HepG2 (cell line): ENCODE measurements around the gene UVSSA. TPM values are rescaled to one million over a fixed set of nuclear protein-coding genes. Genes with fewer than 3 reads are reported as not detected.
A peak's percentile ranks its signal among the peaks of the same experiment; 100 is the strongest.

Experiments used
- CBX1 ChIP-seq: IDR thresholded peaks from one replicate; pipeline ENCODE4 v1.6.1; 2016; ENCODE audit warnings: antibody characterized with exemption, low read depth
- EHMT2 ChIP-seq: fragments of 200-600 bp; sonication (generic); IDR thresholded peaks from 2 replicates; pipeline ENCODE4 v1.7.0; 2017; ENCODE audit warnings: antibody characterized with exemption, low read depth, low read length, borderline replicate concordance
- JUN ChIP-seq: sonication (generic); formaldehyde crosslinking; IDR thresholded peaks from 2 replicates; pipeline ENCODE4 v1.4.0; 2020; ENCODE audit warnings: mild to moderate bottlenecking, missing genetic modification reagents
- KDM6A ChIP-seq: IDR thresholded peaks from 2 replicates; pipeline ENCODE4 v1.6.1; 2016; ENCODE audit warnings: low read depth
- NCOA5 ChIP-seq: sonication (generic); formaldehyde crosslinking; IDR thresholded peaks from 2 replicates; pipeline ENCODE4 v1.4.0; 2020; ENCODE audit warnings: missing genetic modification reagents
- NONO ChIP-seq, 2 experiments: fragments of 450-650 bp in 1 of 2; sonication (generic) in 1 of 2; formaldehyde crosslinking in 1 of 2; IDR thresholded peaks in 1 of 2; conservative IDR thresholded peaks in 1 of 2; 2 replicates each; pipeline versions ENCODE4 v1.6.1 to v1.8.0; 2017 to 2022; ENCODE audit warnings: mild to moderate bottlenecking in 1 of 2, missing genetic modification reagents in 1 of 2, moderate library complexity in 1 of 2
- PCBP1 ChIP-seq: fragments of 200-400 bp; formaldehyde crosslinking; IDR thresholded peaks from 2 replicates; pipeline ENCODE4 v1.6.1; 2017; ENCODE audit warnings: mild to moderate bottlenecking, low read depth, low read length, borderline replicate concordance
- RAD51 ChIP-seq: fragments of 450-650 bp; IDR thresholded peaks from 2 replicates; pipeline ENCODE4 v1.6.1; 2016; ENCODE audit warnings: borderline replicate concordance
- RNF2 ChIP-seq: fragments of 450-650 bp; conservative IDR thresholded peaks from 2 replicates; pipeline ENCODE4 v1.6.1; 2016; ENCODE audit warnings: low read depth
- TBL1XR1 ChIP-seq: fragments of 150-350 bp; IDR thresholded peaks from 2 replicates; pipeline ENCODE4 v1.6.1; 2014; ENCODE audit warnings: borderline replicate concordance, low read length; ENCODE audit not compliant: partially characterized antibody
- ZC3H13 ChIP-seq: sonication (generic); formaldehyde crosslinking; IDR thresholded peaks from 2 replicates; pipeline ENCODE4 v1.8.1; 2023; ENCODE audit warnings: mild to moderate bottlenecking, missing genetic modification reagents, moderate library complexity
- ZFP36 ChIP-seq: fragments of 150-350 bp; IDR thresholded peaks from 2 replicates; pipeline ENCODE4 v1.6.1; 2018; ENCODE audit warnings: borderline replicate concordance, low read length, low read depth; ENCODE audit not compliant: partially characterized antibody
- ZMYM3 ChIP-seq: sonication (generic); formaldehyde crosslinking; IDR thresholded peaks from 2 replicates; pipeline ENCODE4 v1.5.1; 2020; ENCODE audit warnings: mild to moderate bottlenecking, missing genetic modification reagents
- ZNF563 ChIP-seq: sonication (generic); formaldehyde crosslinking; IDR thresholded peaks from 2 replicates; pipeline ENCODE4 v1.8.0; 2022; ENCODE audit warnings: mild to moderate bottlenecking, moderate library complexity, missing genetic modification reagents
- ZNF607 ChIP-seq: sonication (generic); formaldehyde crosslinking; IDR thresholded peaks from 2 replicates; pipeline ENCODE4 v1.5.1; 2020; ENCODE audit warnings: missing genetic modification reagents, mild to moderate bottlenecking, borderline replicate concordance
- ZNF644 ChIP-seq: IDR thresholded peaks from 2 replicates; pipeline ENCODE4 v1.6.1; 2016; ENCODE audit warnings: low read depth
- ZSCAN9 ChIP-seq: IDR thresholded peaks from 2 replicates; pipeline ENCODE4 v1.6.1; 2016; ENCODE audit warnings: borderline replicate concordance
- polyA plus RNA-seq, 8 experiments: library from polyadenylated mRNA; depleted of rRNA in 3 of 8; stranded (reverse) in 7 of 8; unstranded in 1 of 8; fragments of >200 nt; fragmentation: Illumina TruSeq in 4 of 8; extraction: Trizol in 4 of 8; gene quantifications; 2 replicates each; pipeline versions ENCODE4 v1.2.1 to v1.2.3, GENCODE V29; 2011 to 2016; ENCODE audit warnings: low read depth in 4 of 8, missing spikeins in 1 of 8, mixed read lengths in 1 of 8; ENCODE audit not compliant: insufficient read depth in 1 of 8
- total RNA-seq, 5 experiments: library from RNA; depleted of rRNA; stranded (reverse); fragments of >200 nt; fragmentation: Illumina TruSeq; extraction: Trizol; gene quantifications; 2 replicates each; pipeline ENCODE4 v1.2.3, GENCODE V29; 2016; ENCODE audit warnings: low read depth in 1 of 5
- TF ChIP-seq, protein P1 (sequence below), 2 experiments: fragments of 450-650 bp in 1 of 2; sonication (generic) in 1 of 2; formaldehyde crosslinking; IDR thresholded peaks; 2 replicates each; pipeline versions ENCODE4 v1.5.0 to v1.8.0; 2020 to 2022; ENCODE audit warnings: mild to moderate bottlenecking in 1 of 2, missing genetic modification reagents in 1 of 2
- TF ChIP-seq, protein P2 (sequence below): sonication (generic); formaldehyde crosslinking; IDR thresholded peaks from 2 replicates; pipeline ENCODE4 v1.5.0; 2020; ENCODE audit warnings: missing genetic modification reagents
- TF ChIP-seq, protein P3 (sequence below): sonication (generic); formaldehyde crosslinking; IDR thresholded peaks from 2 replicates; pipeline ENCODE4 v1.5.0; 2020; ENCODE audit warnings: missing genetic modification reagents
- TF ChIP-seq, protein P4 (sequence below): IDR thresholded peaks from 2 replicates; pipeline ENCODE4 v1.6.1; 2012; ENCODE audit warnings: inconsistent platforms
- TF ChIP-seq, protein P5 (sequence below): sonication (generic); formaldehyde crosslinking; IDR thresholded peaks from 2 replicates; pipeline ENCODE4 v1.8.1; 2023; ENCODE audit warnings: mild to moderate bottlenecking, missing genetic modification reagents

The UVSSA gene
- total and polyA plus RNA-seq, 2 of the 13 experiments (the other 11 are each of a cell fraction or from before 2014, with no cell fraction given), result 4.6 to 8.4 TPM

DNA sequence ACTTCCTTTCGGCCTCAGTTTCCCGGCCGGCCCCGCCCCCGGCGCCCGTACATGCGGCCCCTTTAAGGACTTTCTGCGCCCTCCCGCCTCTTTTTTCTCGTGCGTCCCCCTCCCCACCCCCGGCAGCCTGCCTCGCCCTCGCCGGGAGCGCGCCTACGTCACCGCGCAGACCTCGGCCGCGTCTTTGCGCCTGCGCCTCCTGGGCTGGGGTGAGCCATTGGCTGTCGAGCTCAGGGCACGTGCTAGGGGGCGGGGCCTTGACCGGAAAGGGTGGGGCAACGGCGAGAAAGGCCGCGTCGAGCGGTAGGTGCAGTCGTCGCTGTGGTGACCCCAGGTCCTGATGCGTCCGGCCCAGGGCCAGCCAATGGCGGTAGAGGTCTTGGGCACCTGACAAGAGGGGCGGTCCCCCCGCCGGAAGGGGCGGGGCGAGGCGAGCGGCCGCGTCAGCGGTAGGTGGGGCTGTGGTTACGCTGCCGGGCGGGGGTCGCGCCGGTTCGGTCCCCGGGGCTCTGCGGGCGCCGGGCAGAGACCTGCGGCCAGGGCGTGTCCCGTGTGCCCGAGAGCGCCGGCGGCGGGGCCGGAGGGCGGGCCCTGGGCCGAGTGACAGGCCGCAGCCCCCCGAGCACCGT is at the start of gene UVSSA (continued):
- TF ChIP-seq, protein P1, sequence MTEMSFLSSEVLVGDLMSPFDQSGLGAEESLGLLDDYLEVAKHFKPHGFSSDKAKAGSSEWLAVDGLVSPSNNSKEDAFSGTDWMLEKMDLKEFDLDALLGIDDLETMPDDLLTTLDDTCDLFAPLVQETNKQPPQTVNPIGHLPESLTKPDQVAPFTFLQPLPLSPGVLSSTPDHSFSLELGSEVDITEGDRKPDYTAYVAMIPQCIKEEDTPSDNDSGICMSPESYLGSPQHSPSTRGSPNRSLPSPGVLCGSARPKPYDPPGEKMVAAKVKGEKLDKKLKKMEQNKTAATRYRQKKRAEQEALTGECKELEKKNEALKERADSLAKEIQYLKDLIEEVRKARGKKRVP (CRISPR knock-in tag; IDR thresholded peaks at IDR 0.05), result no peak
- TF ChIP-seq TBL1XR1 (no peak), NCOA5 (CRISPR knock-in tag) (no peak), ZFP36 (no peak), ZNF644 (no peak), EHMT2 (no peak), RAD51 (peak; percentile 91), PCBP1 (no peak), ZMYM3 (peak; percentile 63; the same call in 1 of the 2 replicates), ZSCAN9 (CRISPR knock-in tag) (no peak), RNF2 (no peak), ZNF563 (CRISPR knock-in tag) (no peak), ZC3H13 (CRISPR knock-in tag) (no peak), ZNF607 (0 out of 2 replicates have a peak, but pooled peaks have one; percentile 20), KDM6A (no peak), NONO (IDR thresholded peaks at IDR 0.05) (no peak), NONO (CRISPR knock-in tag; conservative IDR thresholded peaks at IDR 0.05) (0 out of 2 replicates have a peak, but pooled peaks have one; percentile 31), CBX1 (peak; percentile 48), JUN (CRISPR knock-in tag) (0 out of 2 replicates have a peak, but pooled peaks have one; percentile 9)
- TF ChIP-seq, protein P2, sequence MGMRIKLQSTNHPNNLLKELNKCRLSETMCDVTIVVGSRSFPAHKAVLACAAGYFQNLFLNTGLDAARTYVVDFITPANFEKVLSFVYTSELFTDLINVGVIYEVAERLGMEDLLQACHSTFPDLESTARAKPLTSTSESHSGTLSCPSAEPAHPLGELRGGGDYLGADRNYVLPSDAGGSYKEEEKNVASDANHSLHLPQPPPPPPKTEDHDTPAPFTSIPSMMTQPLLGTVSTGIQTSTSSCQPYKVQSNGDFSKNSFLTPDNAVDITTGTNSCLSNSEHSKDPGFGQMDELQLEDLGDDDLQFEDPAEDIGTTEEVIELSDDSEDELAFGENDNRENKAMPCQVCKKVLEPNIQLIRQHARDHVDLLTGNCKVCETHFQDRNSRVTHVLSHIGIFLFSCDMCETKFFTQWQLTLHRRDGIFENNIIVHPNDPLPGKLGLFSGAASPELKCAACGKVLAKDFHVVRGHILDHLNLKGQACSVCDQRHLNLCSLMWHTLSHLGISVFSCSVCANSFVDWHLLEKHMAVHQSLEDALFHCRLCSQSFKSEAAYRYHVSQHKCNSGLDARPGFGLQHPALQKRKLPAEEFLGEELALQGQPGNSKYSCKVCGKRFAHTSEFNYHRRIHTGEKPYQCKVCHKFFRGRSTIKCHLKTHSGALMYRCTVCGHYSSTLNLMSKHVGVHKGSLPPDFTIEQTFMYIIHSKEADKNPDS (CRISPR knock-in tag), result no peak
- TF ChIP-seq, protein P3, sequence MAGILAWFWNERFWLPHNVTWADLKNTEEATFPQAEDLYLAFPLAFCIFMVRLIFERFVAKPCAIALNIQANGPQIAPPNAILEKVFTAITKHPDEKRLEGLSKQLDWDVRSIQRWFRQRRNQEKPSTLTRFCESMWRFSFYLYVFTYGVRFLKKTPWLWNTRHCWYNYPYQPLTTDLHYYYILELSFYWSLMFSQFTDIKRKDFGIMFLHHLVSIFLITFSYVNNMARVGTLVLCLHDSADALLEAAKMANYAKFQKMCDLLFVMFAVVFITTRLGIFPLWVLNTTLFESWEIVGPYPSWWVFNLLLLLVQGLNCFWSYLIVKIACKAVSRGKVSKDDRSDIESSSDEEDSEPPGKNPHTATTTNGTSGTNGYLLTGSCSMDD (CRISPR knock-in tag), result no peak
- TF ChIP-seq, protein P4, sequence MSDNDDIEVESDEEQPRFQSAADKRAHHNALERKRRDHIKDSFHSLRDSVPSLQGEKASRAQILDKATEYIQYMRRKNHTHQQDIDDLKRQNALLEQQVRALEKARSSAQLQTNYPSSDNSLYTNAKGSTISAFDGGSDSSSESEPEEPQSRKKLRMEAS, result peak; percentile 87
- TF ChIP-seq, protein P5, sequence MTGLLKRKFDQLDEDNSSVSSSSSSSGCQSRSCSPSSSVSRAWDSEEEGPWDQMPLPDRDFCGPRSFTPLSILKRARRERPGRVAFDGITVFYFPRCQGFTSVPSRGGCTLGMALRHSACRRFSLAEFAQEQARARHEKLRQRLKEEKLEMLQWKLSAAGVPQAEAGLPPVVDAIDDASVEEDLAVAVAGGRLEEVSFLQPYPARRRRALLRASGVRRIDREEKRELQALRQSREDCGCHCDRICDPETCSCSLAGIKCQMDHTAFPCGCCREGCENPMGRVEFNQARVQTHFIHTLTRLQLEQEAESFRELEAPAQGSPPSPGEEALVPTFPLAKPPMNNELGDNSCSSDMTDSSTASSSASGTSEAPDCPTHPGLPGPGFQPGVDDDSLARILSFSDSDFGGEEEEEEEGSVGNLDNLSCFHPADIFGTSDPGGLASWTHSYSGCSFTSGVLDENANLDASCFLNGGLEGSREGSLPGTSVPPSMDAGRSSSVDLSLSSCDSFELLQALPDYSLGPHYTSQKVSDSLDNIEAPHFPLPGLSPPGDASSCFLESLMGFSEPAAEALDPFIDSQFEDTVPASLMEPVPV, result peak; percentile 75; the same call in 1 of the 2 replicates
